ENCODE measurements around the gene CUEDC2.

GRCh38 chr10:102452672-102453340 lies 20.4 kb upstream of the CUEDC2 start:
- no peak for TF ChIP-seq CTCF (IDR thresholded peaks at IDR 0.05)
- TF ChIP-seq POLR2A (IDR thresholded peaks at IDR 0.05) = no peak

All from testis (tissue), 2 donors.